ENCODE data around the gene MBD3. TPM values are rescaled to one million over a fixed set of nuclear protein-coding genes. Genes with fewer than 3 reads are reported as not detected.

MBD3 gene
- total RNA-seq, 4 donors from 2014 or later, result 61.4 to 121 (median 68.7) TPM

DNA sequence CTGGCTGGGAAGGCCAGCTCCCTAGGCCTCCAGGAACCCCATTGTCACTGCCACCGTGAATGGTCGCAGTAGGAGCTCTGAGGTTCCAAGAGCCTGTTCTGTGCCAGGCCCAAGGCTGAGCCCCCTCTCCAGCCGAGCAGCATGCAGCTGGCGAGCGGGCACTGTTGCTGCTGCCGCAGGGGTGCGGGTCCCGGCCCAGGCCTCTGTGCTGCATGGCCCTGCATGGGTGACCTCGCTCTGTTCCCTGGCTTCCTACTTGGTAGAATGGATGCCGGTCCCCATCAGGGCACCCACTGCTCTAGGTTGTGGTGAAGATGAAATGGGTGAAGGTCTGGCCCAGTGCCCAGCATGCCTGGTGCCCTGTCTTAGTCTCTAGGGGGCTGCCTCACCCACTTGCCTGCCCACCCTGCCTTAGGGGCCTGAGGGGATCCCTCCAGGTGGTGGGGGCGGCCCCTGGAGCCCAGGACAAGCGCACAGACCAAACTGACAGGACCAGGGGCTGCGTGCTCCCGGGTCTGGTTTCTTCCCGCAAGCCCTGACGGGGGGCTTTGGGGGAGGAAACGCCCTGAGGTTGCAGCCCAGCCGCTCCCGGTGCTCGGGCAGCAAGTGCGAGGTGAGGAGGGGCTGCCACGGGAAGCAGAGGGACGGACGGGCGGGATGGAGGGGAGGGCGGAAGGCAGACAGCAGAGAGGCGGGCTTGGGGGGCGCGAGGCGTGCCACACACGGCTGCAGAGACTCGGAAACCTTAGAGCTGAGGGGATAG lies 21.3 kb upstream of the MBD3 start:
- no peak for DNase-seq
- Histone ChIP-seq H3K9me3 (no peaks in the 10 kb centered on the region), H3K4me3 (no peak overlapping the region), H3K36me3 (peaks cover 0 to 30% (median 10%) of the 10 kb centered on the region in 4 donors), H3K27me3 (no peaks in the 10 kb centered on the region), H3K4me1 (no peaks in the 10 kb centered on the region), H3K27ac (no peak overlapping the region)
- 92 to 97% methylated on average over 5 to 27 of the region's 32 CpGs for WGBS, 2 donors (ENCODE audit: low coverage in 1 of 2)
- intact Hi-C loops (cut with DNase I; ENCODE audit: low total_unique reads) (no loop called here), in situ Hi-C loops (cut with MboI; ENCODE audit: low pct_ligation_motif_present in 1 of 4, low pct_unique_long_range_greater_than_20kb in 1 of 4, low sequenced_read_pairs in 3 of 4) (no loop called here)
- TF ChIP-seq, protein P1, sequence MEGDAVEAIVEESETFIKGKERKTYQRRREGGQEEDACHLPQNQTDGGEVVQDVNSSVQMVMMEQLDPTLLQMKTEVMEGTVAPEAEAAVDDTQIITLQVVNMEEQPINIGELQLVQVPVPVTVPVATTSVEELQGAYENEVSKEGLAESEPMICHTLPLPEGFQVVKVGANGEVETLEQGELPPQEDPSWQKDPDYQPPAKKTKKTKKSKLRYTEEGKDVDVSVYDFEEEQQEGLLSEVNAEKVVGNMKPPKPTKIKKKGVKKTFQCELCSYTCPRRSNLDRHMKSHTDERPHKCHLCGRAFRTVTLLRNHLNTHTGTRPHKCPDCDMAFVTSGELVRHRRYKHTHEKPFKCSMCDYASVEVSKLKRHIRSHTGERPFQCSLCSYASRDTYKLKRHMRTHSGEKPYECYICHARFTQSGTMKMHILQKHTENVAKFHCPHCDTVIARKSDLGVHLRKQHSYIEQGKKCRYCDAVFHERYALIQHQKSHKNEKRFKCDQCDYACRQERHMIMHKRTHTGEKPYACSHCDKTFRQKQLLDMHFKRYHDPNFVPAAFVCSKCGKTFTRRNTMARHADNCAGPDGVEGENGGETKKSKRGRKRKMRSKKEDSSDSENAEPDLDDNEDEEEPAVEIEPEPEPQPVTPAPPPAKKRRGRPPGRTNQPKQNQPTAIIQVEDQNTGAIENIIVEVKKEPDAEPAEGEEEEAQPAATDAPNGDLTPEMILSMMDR (IDR thresholded peaks at IDR 0.05), result no peak
- TF ChIP-seq POLR2AphosphoS5 (IDR thresholded peaks at IDR 0.05) (no peak), POLR2A (IDR thresholded peaks at IDR 0.05) (no peak), EP300 (IDR thresholded peaks at IDR 0.05; ENCODE audit: low read depth) (no peak)

DNA sequence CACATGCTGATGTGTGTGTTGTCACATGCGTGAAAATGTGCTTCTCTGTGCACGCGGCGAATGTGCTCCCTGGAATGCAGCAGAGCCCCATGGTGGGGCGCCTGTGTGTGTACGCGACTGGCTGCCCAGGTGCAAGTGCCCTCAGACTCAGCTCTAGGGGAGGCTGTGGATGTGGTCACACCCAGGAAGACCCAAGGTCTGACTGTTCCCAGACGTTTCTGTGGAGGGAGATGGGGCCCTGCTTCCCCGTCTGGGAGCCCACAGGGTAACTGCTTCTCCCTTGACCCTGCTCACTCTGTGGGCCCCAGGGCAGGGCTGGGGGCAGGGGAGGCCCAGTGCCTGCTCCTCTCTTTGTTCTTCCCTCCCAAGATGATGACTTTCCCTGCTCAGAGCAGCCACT lies 20.5 kb upstream of the MBD3 start:
- in situ Hi-C loops (cut with MboI; ENCODE audit: low pct_ligation_motif_present in 1 of 4, low pct_unique_long_range_greater_than_20kb in 1 of 4, low sequenced_read_pairs in 3 of 4), result no loop called here
- no peak for DNase-seq
- H3K36me3 ChIP-seq, result peaks cover 0 to 30% (median 10%) of the 10 kb centered on the region in 4 donors
- TF ChIP-seq POLR2A (IDR thresholded peaks at IDR 0.05) (no peak), EP300 (IDR thresholded peaks at IDR 0.05; ENCODE audit: low read depth) (no peak), POLR2AphosphoS5 (IDR thresholded peaks at IDR 0.05) (no peak)
- TF ChIP-seq, protein P1 (IDR thresholded peaks at IDR 0.05), result no peak
- H3K4me1 ChIP-seq, result peaks cover 0 to 3% (median 0%) of the 10 kb centered on the region in 4 donors
- intact Hi-C loops (cut with DNase I; ENCODE audit: low total_unique reads), result no loop called here
- WGBS, 2 donors (ENCODE audit: low coverage in 1 of 2), result 79 to 93% methylated on average over 3 to 9 of the region's 9 CpGs
- no peaks in the 10 kb centered on the region for H3K9me3 ChIP-seq
- no peaks in the 10 kb centered on the region for H3K27me3 ChIP-seq
- H3K4me3 ChIP-seq, result no peak overlapping the region
- no peak overlapping the region for H3K27ac ChIP-seq

DNA sequence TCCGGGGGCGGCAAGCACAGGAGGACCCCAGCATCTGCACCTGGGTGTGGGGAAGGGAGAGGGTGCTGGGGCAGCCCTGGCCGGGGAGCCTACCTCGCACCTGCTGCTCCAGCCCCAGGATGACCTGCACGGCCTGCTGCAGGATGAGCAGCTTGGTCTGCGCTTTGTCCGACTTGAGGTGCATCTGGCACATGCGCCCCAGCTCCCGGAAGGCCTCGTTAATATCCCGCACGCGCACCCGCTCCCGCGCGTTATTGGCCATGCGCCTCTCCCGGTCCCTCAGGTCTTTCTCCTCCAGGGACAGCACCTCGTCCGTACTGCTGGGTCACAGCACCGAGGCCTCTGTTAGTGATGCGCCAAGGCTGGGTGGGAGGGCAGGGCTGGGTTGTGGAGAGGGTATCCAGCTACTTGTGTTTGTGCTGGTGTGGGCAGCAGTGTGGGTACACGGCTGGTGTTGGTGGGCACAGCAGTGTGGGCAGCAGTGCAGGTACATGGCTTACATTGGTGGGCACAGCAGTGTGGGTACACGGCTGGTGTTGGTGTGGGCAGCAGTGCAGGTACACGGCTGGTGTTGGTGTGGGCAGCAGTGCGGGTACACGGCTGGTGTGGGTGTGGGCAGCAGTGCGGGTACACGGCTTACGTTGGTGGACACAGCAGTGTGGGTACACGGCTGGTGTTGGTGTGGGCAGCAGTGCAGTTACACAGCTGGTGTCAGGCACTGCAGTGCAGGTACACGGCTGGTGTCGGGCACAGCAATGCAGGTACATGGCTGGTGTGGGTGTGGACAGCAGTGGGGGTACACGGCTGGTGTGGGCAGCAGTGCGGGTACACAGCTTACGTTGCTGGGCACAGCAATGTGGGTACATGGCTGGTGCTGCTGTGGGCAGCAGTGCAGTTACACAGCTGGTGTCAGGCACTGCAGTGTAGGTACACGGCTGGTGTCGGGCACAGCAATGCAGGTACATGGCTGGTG lies 19.7 kb upstream of the MBD3 start:
- Histone ChIP-seq H3K36me3 (peaks cover 0 to 30% (median 10%) of the 10 kb centered on the region in 4 donors), H3K27ac (no peak overlapping the region), H3K4me1 (peaks cover 0 to 3% (median 0%) of the 10 kb centered on the region in 4 donors), H3K4me3 (no peak overlapping the region), H3K9me3 (no peaks in the 10 kb centered on the region), H3K27me3 (no peaks in the 10 kb centered on the region)
- WGBS, 2 donors (ENCODE audit: low coverage in 1 of 2), result 92% methylated on average over 39 of the region's 39 CpGs; no CpG with 5 or more reads in 1 of the 2 donors
- in situ Hi-C loops (cut with MboI; ENCODE audit: low pct_ligation_motif_present in 1 of 4, low pct_unique_long_range_greater_than_20kb in 1 of 4, low sequenced_read_pairs in 3 of 4), result no loop called here
- TF ChIP-seq EP300 (IDR thresholded peaks at IDR 0.05; ENCODE audit: low read depth) (no peak), POLR2A (IDR thresholded peaks at IDR 0.05) (no peak), POLR2AphosphoS5 (IDR thresholded peaks at IDR 0.05) (no peak)
- TF ChIP-seq, protein P1 (IDR thresholded peaks at IDR 0.05), result no peak
- DNase-seq, result no peak
- intact Hi-C loops (cut with DNase I; ENCODE audit: low total_unique reads), result no loop called here

DNA sequence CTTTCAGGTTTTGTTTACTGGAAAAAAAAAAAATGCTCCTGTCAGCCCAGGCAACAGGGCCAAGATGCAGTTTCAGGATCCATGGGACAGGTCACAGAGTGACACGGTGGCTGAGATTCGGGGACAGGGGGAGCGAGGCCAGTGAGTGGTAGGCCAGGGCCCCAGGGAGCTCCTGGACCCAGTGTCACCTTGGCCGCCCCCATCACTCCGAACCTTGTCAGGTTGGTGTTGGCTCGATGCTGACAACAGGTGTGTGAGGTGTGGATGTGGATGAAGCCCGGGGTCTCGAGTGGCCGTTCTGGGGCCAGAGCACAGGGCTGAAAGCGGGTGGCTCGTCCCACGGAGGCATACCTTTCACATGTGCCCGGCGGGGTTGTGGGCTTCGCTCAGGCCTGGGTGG lies 18.7 kb upstream of the MBD3 start:
- H3K27ac ChIP-seq, result no peak overlapping the region
- intact Hi-C loops (cut with DNase I; ENCODE audit: low total_unique reads), result no loop called here
- peaks cover 0 to 30% (median 10%) of the 10 kb centered on the region in 4 donors for H3K36me3 ChIP-seq
- H3K9me3 ChIP-seq, result no peaks in the 10 kb centered on the region
- in situ Hi-C loops (cut with MboI; ENCODE audit: low pct_ligation_motif_present in 1 of 4, low pct_unique_long_range_greater_than_20kb in 1 of 4, low sequenced_read_pairs in 3 of 4), result no loop called here
- peaks cover 4 to 11% (median 5%) of the 10 kb centered on the region in 4 donors for H3K4me1 ChIP-seq
- H3K27me3 ChIP-seq, result no peaks in the 10 kb centered on the region
- DNase-seq, result no peak
- no peak overlapping the region for H3K4me3 ChIP-seq
- WGBS, 2 donors (ENCODE audit: low coverage in 1 of 2), result 89 to 93% methylated on average over 3 to 14 of the region's 15 CpGs
- no peak for TF ChIP-seq POLR2AphosphoS5 (IDR thresholded peaks at IDR 0.05)
- TF ChIP-seq, protein P1 (IDR thresholded peaks at IDR 0.05), result no peak
- no peak for TF ChIP-seq POLR2A (IDR thresholded peaks at IDR 0.05)
- no peak for TF ChIP-seq EP300 (IDR thresholded peaks at IDR 0.05; ENCODE audit: low read depth)

Measured in transverse colon (tissue), 4 donors.